HCT116 (cell line): ENCODE results near the gene CC2D1B. TPM values are rescaled to one million over a fixed set of nuclear protein-coding genes. Genes with fewer than 3 reads are reported as not detected.
A peak's percentile ranks its signal among the peaks of the same experiment; 100 is the strongest.

Experiments
- ATAC-seq: fragments of 200-7000 bp; cut with Tn5 transposase; 2 replicates; pipeline ENCODE4 v1.9.1; 2020; ENCODE audit warnings: mild to moderate bottlenecking, moderate library complexity
- BruUV-seq: library from RNA; stranded (reverse); fragments of 400-500 nt; replicated peaks from 2 replicates; lab custom pipeline; 2021; lab: Mats Ljungman, UMichigan
- CTCF ChIA-PET: fragments of 300-600 bp; sonication (Branson Sonifier 250); formaldehyde crosslinking; loops from one replicate; lab custom pipeline; 2021; ENCODE audit warnings: antibody characterized with exemption; lab: Charles Lee
- POLR2A ChIA-PET: fragments of 300-600, 350-600 bp; sonication (Branson Sonifier 250); formaldehyde crosslinking; loops from one replicate; lab custom pipeline; 2021; ENCODE audit warnings: antibody characterized with exemption; lab: Charles Lee
- RAD21 ChIA-PET, 2 experiments: fragments of 300-600 bp; sonication (Branson Sonifier 250); formaldehyde crosslinking; loops; one replicate each; lab custom pipeline; 2023; ENCODE audit warnings: low total read pairs in 2 of 2; ENCODE audit not compliant: uncharacterized antibody in 2 of 2, unreplicated experiment in 2 of 2, low non-redundant PET in 1 of 2; lab: Charles Lee
- DNase-seq: peaks from one replicate; pipeline ENCODE4 v3.0.0-alpha.2; 2010; ENCODE audit warnings: low read depth, low spot score
- H2AFZ ChIP-seq: fragments of 200-600 bp; shearing (Covaris generic), sonication (generic); 2 replicates; pipeline ENCODE4 v1.6.1; 2017; ENCODE audit warnings: low read depth, mixed run types, mixed read lengths, antibody characterized with exemption, low read length; ENCODE audit not compliant: poor library complexity, severe bottlenecking
- H3K27ac ChIP-seq: 2 replicates; pipeline ENCODE4 v1.5.1; 2012; ENCODE audit warnings: low read depth, low read length
- H3K27me3 ChIP-seq: fragments of 200-600 bp; sonication (generic); 2 replicates; pipeline ENCODE4 v1.6.1; 2016; ENCODE audit warnings: mixed run types, low read length, mixed read lengths; ENCODE audit not compliant: insufficient read depth
- H3K36me3 ChIP-seq, 2 experiments: fragments of 200-500 bp in 1 of 2; fragments of 200-600 bp in 1 of 2; sonication (Bioruptor generic) in 1 of 2; sonication (generic) in 1 of 2; 2 replicates each; pipeline versions ENCODE4 v1.5.1 to v1.6.1; 2014 to 2016; ENCODE audit warnings: low read length in 2 of 2, inconsistent platforms in 1 of 2, mixed read lengths in 1 of 2, mixed run types in 1 of 2; ENCODE audit not compliant: insufficient read depth in 2 of 2, control insufficient read depth in 1 of 2
- H3K4me1 ChIP-seq, 2 experiments: fragments of 200-600 bp in 1 of 2; sonication (generic) in 1 of 2; 2 replicates each; pipeline versions ENCODE4 v1.5.1 to v1.6.1; 2012 to 2017; ENCODE audit warnings: low read length in 2 of 2, inconsistent platforms in 1 of 2, mild to moderate bottlenecking in 1 of 2, mixed read lengths in 1 of 2, mixed run types in 1 of 2, moderate library complexity in 1 of 2; ENCODE audit not compliant: insufficient read depth in 2 of 2, control insufficient read depth in 1 of 2
- H3K4me2 ChIP-seq: fragments of 200-600 bp; sonication (generic); 2 replicates; pipeline ENCODE4 v1.6.1; 2017; ENCODE audit warnings: mixed run types, low read length, mixed read lengths
- H3K4me3 ChIP-seq, 2 experiments: fragments of 200-600 bp in 1 of 2; sonication (generic) in 1 of 2; replicated peaks in 1 of 2; 2 replicates each; pipeline ENCODE4 v1.5.1; 2011 to 2016; ENCODE audit warnings: low read length in 2 of 2, control low read depth in 1 of 2, low read depth in 1 of 2, mild to moderate bottlenecking in 1 of 2, mixed read lengths in 1 of 2, mixed run types in 1 of 2
- H3K79me2 ChIP-seq: fragments of 200-600 bp; sonication (generic); 2 replicates; pipeline ENCODE4 v1.6.1; 2017; ENCODE audit warnings: mild to moderate bottlenecking, mixed run types, low read length, moderate library complexity, mixed read lengths; ENCODE audit not compliant: insufficient read depth
- H3K9ac ChIP-seq: fragments of 200-600 bp; sonication (generic); 2 replicates; pipeline ENCODE4 v1.6.1; 2016; ENCODE audit warnings: low read length, mixed read lengths
- H3K9me2 ChIP-seq: fragments of 200-600 bp; sonication (generic), shearing (Covaris generic); 2 replicates; pipeline ENCODE4 v1.6.1; 2017; ENCODE audit warnings: mixed run types, mild to moderate bottlenecking, moderate library complexity; ENCODE audit not compliant: insufficient read depth
- H3K9me3 ChIP-seq, 2 experiments: fragments of 200-500 bp in 1 of 2; fragments of 200-600 bp in 1 of 2; sonication (Bioruptor generic) in 1 of 2; sonication (generic) in 1 of 2; 2 replicates each; pipeline ENCODE4 v1.6.1; 2014 to 2017; ENCODE audit warnings: low read length in 2 of 2, mixed read lengths in 2 of 2, inconsistent platforms in 1 of 2, low read depth in 1 of 2, mild to moderate bottlenecking in 1 of 2, mixed run types in 1 of 2, moderate library complexity in 1 of 2; ENCODE audit not compliant: control insufficient read depth in 1 of 2, insufficient read depth in 1 of 2
- H4K20me1 ChIP-seq: fragments of 200-600 bp; sonication (generic), shearing (Covaris generic); 2 replicates; pipeline ENCODE4 v1.6.1; 2017; ENCODE audit warnings: mixed run types, mild to moderate bottlenecking, moderate library complexity; ENCODE audit not compliant: insufficient read depth
- CBX3 ChIP-seq: IDR thresholded peaks from 2 replicates; pipeline ENCODE4 v1.6.1; 2012; ENCODE audit warnings: low read depth
- ELF1 ChIP-seq: IDR thresholded peaks from 2 replicates; pipeline ENCODE4 v1.6.1; 2012; ENCODE audit warnings: low read depth, borderline replicate concordance
- EZH2 ChIP-seq: fragments of 200-600 bp; sonication (generic); IDR thresholded peaks from 2 replicates; pipeline ENCODE4 v1.6.1; 2017; ENCODE audit warnings: antibody characterized with exemption, mixed run types
- EZH2phosphoT487 ChIP-seq: fragments of 200-600 bp; IDR thresholded peaks from 2 replicates; pipeline ENCODE4 v1.6.1; 2018; ENCODE audit warnings: antibody characterized with exemption, borderline replicate concordance
- FOSL1 ChIP-seq: IDR thresholded peaks from 2 replicates; pipeline ENCODE4 v1.6.1; 2012; ENCODE audit warnings: low read depth
- POLR2A ChIP-seq: IDR thresholded peaks from 2 replicates; pipeline ENCODE4 v1.7.0; 2011; ENCODE audit warnings: borderline replicate concordance; ENCODE audit not compliant: insufficient read depth, insufficient read length; ENCODE audit errors: extremely low read depth
- RAD21 ChIP-seq: IDR thresholded peaks from 2 replicates; pipeline ENCODE4 v1.6.1; 2012; ENCODE audit warnings: low read depth, mild to moderate bottlenecking
- SP1 ChIP-seq: IDR thresholded peaks from 2 replicates; pipeline ENCODE4 v1.6.1; 2012; ENCODE audit warnings: low read depth
- SRF ChIP-seq: IDR thresholded peaks from 2 replicates; pipeline ENCODE4 v1.6.1; 2012; ENCODE audit warnings: low read depth
- YY1 ChIP-seq: IDR thresholded peaks from 2 replicates; pipeline ENCODE4 v1.6.1; 2011; ENCODE audit warnings: low read length, low read depth, moderate library complexity, mild to moderate bottlenecking; ENCODE audit not compliant: insufficient replicate concordance; ENCODE audit errors: extremely low read depth
- intact Hi-C: fragments of 100-400 bp; cut with micrococcal nuclease; formaldehyde crosslinking; loops from 2 replicates; pipeline ENCODE4 v1.10.0; 2022
- total RNA-seq: library from RNA; stranded (reverse); gene quantifications from one replicate; pipeline ENCODE4 v1.2.1, GENCODE V29; 2021; ENCODE audit not compliant: unreplicated experiment
- TF ChIP-seq, protein P1 (sequence below): IDR thresholded peaks from 2 replicates; pipeline ENCODE4 v1.6.1; 2012
- TF ChIP-seq, protein P2 (sequence below), 3 experiments: fragments of 200-600 bp in 1 of 3; sonication (generic) in 1 of 3; IDR thresholded peaks in 2 of 3; conservative IDR thresholded peaks in 1 of 3; 2 replicates each; pipeline ENCODE4 v1.5.1; 2012 to 2017; ENCODE audit warnings: low read depth in 2 of 3, low read length in 2 of 3, antibody characterized with exemption in 1 of 3, borderline replicate concordance in 1 of 3, control low read depth in 1 of 3, mild to moderate bottlenecking in 1 of 3, mixed read lengths in 1 of 3, mixed run types in 1 of 3, moderate library complexity in 1 of 3; ENCODE audit not compliant: insufficient read depth in 1 of 3
- TF ChIP-seq, protein P3 (sequence below): IDR thresholded peaks from 2 replicates; pipeline ENCODE4 v1.6.1; 2012; ENCODE audit warnings: low read depth
- TF ChIP-seq, protein P4 (sequence below): IDR thresholded peaks from 2 replicates; pipeline ENCODE4 v1.6.1; 2012

The CC2D1B gene
- total RNA-seq, 1 experiment from 2014 or later: 20.4 TPM

DNA sequence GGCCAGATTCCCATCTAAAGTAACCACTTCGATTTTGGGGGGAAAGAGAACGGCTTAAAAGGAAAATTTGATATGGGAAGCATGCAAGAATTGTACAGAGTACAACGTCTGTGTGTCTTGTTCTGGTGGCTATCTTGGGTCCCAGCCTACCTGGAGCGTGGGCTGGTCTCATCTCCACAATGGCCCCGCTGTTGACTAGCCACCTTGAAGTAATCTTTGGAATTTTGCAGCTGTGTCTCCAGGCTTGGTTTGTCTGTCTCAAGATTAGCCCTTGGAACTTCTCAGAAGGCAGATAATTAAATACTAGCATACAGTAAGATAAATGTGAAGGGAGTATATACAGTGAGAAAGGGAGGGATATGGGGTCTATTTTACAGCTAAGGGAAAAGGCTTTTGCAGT, 1.3 kb upstream of the CC2D1B start:
- H3K4me2 ChIP-seq: no peak overlapping the region
- peaks cover 22% of the 10 kb centered on the region for H3K79me2 ChIP-seq
- H3K9me3 ChIP-seq: no peaks in the 10 kb centered on the region
- ChIA-PET CTCF (no interaction called here), POLR2A (no interaction called here)
- BruUV-seq: no TSS peak
- no peak overlapping the region for H2AFZ ChIP-seq
- no peaks in the 10 kb centered on the region for H3K27me3 ChIP-seq
- no peak for ATAC-seq
- DNase-seq: no peak
- H3K36me3 ChIP-seq: no peaks in the 10 kb centered on the region
- no peak overlapping the region for H3K4me3 ChIP-seq
- peaks cover 12 to 37% of the 10 kb centered on the region in 2 experiments; a peak in 3 of 4 replicates for H3K4me1 ChIP-seq
- no peaks in the 10 kb centered on the region for H3K9me2 ChIP-seq
- intact Hi-C loops: loop anchor here (5.0 kb wide), 1 partner anchor 320 kb away; no protein-coding TSS in a partner anchor
- H3K9ac ChIP-seq: no peak overlapping the region
- H3K27ac ChIP-seq: no peak overlapping the region
- TF ChIP-seq EZH2phosphoT487 (no peak), POLR2A (no peak), EZH2 (no peak), CBX3 (no peak)
- TF ChIP-seq, protein P1, sequence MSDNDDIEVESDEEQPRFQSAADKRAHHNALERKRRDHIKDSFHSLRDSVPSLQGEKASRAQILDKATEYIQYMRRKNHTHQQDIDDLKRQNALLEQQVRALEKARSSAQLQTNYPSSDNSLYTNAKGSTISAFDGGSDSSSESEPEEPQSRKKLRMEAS: no peak
- TF ChIP-seq, all 23 proteins: peak for 0
- RAD21 ChIA-PET: no interaction called here
- H4K20me1 ChIP-seq: no peaks in the 10 kb centered on the region

DNA sequence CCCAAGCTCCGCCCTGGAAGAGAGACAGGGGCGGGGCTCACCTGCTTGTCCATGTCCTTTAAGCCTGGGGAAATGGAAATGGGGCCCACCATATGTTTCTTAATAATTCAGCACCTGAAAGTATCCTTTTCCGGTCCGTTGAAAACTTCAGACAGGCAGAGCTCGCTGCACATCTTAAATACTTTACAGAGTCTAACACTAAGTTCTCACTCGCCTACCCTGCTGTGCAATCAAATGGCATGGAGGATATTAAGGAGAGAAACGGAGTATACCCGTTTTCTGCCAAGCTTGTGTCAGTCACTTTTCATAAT, 467 bp upstream of the CC2D1B start:
- H3K9ac ChIP-seq: no peak overlapping the region
- peak overlapping the region; percentile 97 for H3K4me2 ChIP-seq
- intact Hi-C loops: loop anchor here (5.0 kb wide), 1 partner anchor 321 kb away; no protein-coding TSS in a partner anchor
- H3K79me2 ChIP-seq: peaks cover 22% of the 10 kb centered on the region
- RAD21 ChIA-PET: no interaction called here
- H3K4me3 ChIP-seq: peak overlapping the region; percentile 71 to 90
- CTCF ChIA-PET: no interaction called here
- DNase-seq (no peak), ATAC-seq (no peak)
- no peaks in the 10 kb centered on the region for H4K20me1 ChIP-seq
- H3K4me1 ChIP-seq: peaks cover 12 to 37% of the 10 kb centered on the region in 2 experiments; a peak in 3 of 4 replicates
- H3K36me3 ChIP-seq: peaks cover 2 to 5% of the 10 kb centered on the region in 2 experiments; a peak in 3 of 4 replicates
- H3K9me2 ChIP-seq: no peaks in the 10 kb centered on the region
- POLR2A ChIA-PET: interaction anchor here (1.0 kb wide), 2 partner anchors 10 to 311 kb away, joined by 3 read pairs; partner anchors contain the start of gene TXNDC12
- BruUV-seq: no TSS peak
- peak overlapping the region; percentile 91 for H3K27ac ChIP-seq
- peak overlapping the region; percentile 55 for H2AFZ ChIP-seq
- H3K27me3 ChIP-seq: no peaks in the 10 kb centered on the region
- no peaks in the 10 kb centered on the region for H3K9me3 ChIP-seq
- TF ChIP-seq, protein P1: no peak
- no peak for TF ChIP-seq RAD21
- TF ChIP-seq, protein P2, sequence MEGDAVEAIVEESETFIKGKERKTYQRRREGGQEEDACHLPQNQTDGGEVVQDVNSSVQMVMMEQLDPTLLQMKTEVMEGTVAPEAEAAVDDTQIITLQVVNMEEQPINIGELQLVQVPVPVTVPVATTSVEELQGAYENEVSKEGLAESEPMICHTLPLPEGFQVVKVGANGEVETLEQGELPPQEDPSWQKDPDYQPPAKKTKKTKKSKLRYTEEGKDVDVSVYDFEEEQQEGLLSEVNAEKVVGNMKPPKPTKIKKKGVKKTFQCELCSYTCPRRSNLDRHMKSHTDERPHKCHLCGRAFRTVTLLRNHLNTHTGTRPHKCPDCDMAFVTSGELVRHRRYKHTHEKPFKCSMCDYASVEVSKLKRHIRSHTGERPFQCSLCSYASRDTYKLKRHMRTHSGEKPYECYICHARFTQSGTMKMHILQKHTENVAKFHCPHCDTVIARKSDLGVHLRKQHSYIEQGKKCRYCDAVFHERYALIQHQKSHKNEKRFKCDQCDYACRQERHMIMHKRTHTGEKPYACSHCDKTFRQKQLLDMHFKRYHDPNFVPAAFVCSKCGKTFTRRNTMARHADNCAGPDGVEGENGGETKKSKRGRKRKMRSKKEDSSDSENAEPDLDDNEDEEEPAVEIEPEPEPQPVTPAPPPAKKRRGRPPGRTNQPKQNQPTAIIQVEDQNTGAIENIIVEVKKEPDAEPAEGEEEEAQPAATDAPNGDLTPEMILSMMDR (IDR thresholded peaks at IDR 0.05 in 2 of 3, conservative IDR thresholded peaks at IDR 0.05 in 1 of 3; ENCODE audit: borderline replicate concordance in 1 of 3, insufficient read depth in 1 of 3, low read depth in 2 of 3, low read length in 2 of 3): no peak
- no peak for TF ChIP-seq SRF
- TF ChIP-seq, protein P3, sequence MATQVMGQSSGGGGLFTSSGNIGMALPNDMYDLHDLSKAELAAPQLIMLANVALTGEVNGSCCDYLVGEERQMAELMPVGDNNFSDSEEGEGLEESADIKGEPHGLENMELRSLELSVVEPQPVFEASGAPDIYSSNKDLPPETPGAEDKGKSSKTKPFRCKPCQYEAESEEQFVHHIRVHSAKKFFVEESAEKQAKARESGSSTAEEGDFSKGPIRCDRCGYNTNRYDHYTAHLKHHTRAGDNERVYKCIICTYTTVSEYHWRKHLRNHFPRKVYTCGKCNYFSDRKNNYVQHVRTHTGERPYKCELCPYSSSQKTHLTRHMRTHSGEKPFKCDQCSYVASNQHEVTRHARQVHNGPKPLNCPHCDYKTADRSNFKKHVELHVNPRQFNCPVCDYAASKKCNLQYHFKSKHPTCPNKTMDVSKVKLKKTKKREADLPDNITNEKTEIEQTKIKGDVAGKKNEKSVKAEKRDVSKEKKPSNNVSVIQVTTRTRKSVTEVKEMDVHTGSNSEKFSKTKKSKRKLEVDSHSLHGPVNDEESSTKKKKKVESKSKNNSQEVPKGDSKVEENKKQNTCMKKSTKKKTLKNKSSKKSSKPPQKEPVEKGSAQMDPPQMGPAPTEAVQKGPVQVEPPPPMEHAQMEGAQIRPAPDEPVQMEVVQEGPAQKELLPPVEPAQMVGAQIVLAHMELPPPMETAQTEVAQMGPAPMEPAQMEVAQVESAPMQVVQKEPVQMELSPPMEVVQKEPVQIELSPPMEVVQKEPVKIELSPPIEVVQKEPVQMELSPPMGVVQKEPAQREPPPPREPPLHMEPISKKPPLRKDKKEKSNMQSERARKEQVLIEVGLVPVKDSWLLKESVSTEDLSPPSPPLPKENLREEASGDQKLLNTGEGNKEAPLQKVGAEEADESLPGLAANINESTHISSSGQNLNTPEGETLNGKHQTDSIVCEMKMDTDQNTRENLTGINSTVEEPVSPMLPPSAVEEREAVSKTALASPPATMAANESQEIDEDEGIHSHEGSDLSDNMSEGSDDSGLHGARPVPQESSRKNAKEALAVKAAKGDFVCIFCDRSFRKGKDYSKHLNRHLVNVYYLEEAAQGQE: no peak
- TF ChIP-seq SP1: no peak
- no peak for TF ChIP-seq FOSL1
- no peak for TF ChIP-seq EZH2
- no peak for TF ChIP-seq ELF1
- no peak for TF ChIP-seq EZH2phosphoT487
- TF ChIP-seq, protein P4, sequence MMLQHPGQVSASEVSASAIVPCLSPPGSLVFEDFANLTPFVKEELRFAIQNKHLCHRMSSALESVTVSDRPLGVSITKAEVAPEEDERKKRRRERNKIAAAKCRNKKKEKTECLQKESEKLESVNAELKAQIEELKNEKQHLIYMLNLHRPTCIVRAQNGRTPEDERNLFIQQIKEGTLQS: no peak
- no peak for TF ChIP-seq YY1
